ENCODE results near the gene B4GALT5.

The B4GALT5 gene

GRCh38 chr20:49700411-49701185, 13.1 kb downstream of the B4GALT5 start:
- no peak for DNase-seq (ENCODE audit: low read depth in 2 of 2)

GRCh38 chr20:49699200-49699992, 14.3 kb downstream of the B4GALT5 start:
- DNase-seq (ENCODE audit: low read depth in 2 of 2) = no peak

- no peak for DNase-seq (ENCODE audit: low read depth in 2 of 2)
These were observed 15.2 kb downstream of the B4GALT5 start for GRCh38 chr20:49698477-49698876.

- no peak for DNase-seq (ENCODE audit: low read depth in 2 of 2)
These were observed 16.6 kb downstream of the B4GALT5 start for GRCh38 chr20:49697071-49697470.

- DNase-seq (ENCODE audit: low read depth in 2 of 2) = no peak
These were observed 17.1 kb downstream of the B4GALT5 start for GRCh38 chr20:49696594-49696993.

- no peak for DNase-seq (ENCODE audit: low read depth in 2 of 2)
These were observed 17.8 kb downstream of the B4GALT5 start for GRCh38 chr20:49695830-49696229.

- DNase-seq (ENCODE audit: low read depth in 2 of 2) = no peak
These were observed 19.1 kb downstream of the B4GALT5 start for GRCh38 chr20:49694450-49695071.

GRCh38 chr20:49693435-49694171, 20.1 kb downstream of the B4GALT5 start:
- no peak for DNase-seq (ENCODE audit: low read depth in 2 of 2)

GRCh38 chr20:49692941-49693340, 20.7 kb downstream of the B4GALT5 start:
- DNase-seq (ENCODE audit: low read depth in 2 of 2) = no peak

GRCh38 chr20:49691818-49692568, 21.7 kb downstream of the B4GALT5 start:
- DNase-seq (ENCODE audit: low read depth in 2 of 2) = no peak

- no peak for DNase-seq (ENCODE audit: low read depth in 2 of 2)
These were observed 22.6 kb downstream of the B4GALT5 start for GRCh38 chr20:49690899-49691620.

GRCh38 chr20:49687595-49688567, 25.8 kb downstream of the B4GALT5 start:
- DNase-seq (ENCODE audit: low read depth in 2 of 2) = no peak

- no peak for DNase-seq (ENCODE audit: low read depth in 2 of 2)
These were observed 27.9 kb downstream of the B4GALT5 start for GRCh38 chr20:49685809-49686208.

GRCh38 chr20:49685161-49685601, 28.5 kb downstream of the B4GALT5 start:
- no peak for DNase-seq (ENCODE audit: low read depth in 2 of 2)

GRCh38 chr20:49684335-49684997, 29.2 kb downstream of the B4GALT5 start:
- DNase-seq (ENCODE audit: low read depth in 2 of 2) = no peak

GRCh38 chr20:49682798-49683197, 30.9 kb downstream of the B4GALT5 start:
- DNase-seq (ENCODE audit: low read depth in 2 of 2) = no peak

- no peak for DNase-seq (ENCODE audit: low read depth in 2 of 2)
These were observed 31.4 kb downstream of the B4GALT5 start for GRCh38 chr20:49682278-49682677.

GRCh38 chr20:49681850-49682216, 31.8 kb downstream of the B4GALT5 start:
- no peak for DNase-seq (ENCODE audit: low read depth in 2 of 2)

GRCh38 chr20:49680484-49680883, 33.2 kb downstream of the B4GALT5 start:
- no peak for DNase-seq (ENCODE audit: low read depth in 2 of 2)
